HG03558 (cell line): ENCODE results near the gene SH3RF2.
A peak's percentile ranks its signal among the peaks of the same experiment; 100 is the strongest.
"Not testable (repeated sequence)": the region's sequence is repeated elsewhere in the genome, so short reads cannot be mapped to it uniquely, and the experiment has no call there.

Source experiments
- ATAC-seq: cut with Tn5 transposase; IDR thresholded peaks from one replicate; pipeline ENCODE4 v1.9.1; 2021; ENCODE audit warnings: moderate number of reproducible peaks; ENCODE audit not compliant: unreplicated experiment; ENCODE audit errors: extremely low read depth

Gene SH3RF2

DNA sequence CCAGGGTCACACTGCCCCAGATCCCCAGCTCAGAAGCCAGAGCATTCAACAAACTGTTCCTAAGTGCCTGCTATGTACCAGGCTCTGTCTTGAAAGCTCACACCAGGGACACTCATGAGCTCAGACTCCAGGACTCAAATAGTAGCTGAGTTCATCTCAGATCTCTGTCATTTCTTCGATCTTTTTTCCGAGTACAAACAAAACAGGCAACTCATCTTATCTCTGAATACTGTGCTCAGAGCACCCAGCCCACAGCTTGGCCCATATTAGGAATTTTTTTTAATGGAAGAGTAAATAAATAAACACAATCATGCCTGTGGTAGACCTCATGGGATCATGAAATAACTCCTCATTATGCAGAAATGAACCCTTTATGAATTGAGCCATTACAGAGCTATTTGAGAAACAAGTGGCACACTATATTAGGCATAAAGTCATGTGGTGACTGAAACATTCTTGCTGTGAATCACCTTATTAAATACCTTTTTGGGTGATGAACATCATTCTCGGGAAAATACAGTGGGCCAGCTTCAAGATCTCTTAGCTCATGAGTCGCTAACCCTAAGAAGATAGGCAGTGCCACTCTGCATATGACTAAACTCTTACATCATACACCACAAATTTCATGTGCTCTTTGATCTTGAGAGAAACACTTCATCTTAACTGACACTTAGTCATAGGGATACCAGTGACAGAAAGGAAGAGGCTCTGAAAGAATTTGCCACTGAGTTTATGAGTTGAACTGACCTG, 9.9 kb downstream of the SH3RF2 start:
- ATAC-seq = peak; percentile 97

DNA sequence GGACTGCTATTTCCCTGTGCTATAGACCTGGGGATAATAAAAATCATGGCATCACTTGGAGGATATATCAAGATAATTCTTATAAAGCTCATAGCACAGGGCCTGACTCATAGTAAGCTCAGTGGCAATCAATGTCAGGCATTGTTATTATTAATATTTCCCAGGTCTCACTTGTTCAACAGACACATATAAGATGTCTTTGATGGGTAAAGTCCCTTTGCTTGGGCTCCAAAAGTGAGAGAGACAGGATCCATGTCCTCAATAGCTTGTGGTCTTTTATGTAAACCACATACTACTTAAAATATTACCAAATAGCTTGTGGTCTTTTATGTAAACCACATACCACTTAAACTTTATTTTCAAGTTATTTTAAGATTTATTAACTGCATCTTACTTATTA, 11.2 kb downstream of the SH3RF2 start:
- ATAC-seq = no peak

- ATAC-seq = no peak
Measured at GRCh38 chr5:145948047-145948446, 11.7 kb downstream of the SH3RF2 start.

- no peak for ATAC-seq
Measured at GRCh38 chr5:145948921-145949320, 12.5 kb downstream of the SH3RF2 start.

DNA sequence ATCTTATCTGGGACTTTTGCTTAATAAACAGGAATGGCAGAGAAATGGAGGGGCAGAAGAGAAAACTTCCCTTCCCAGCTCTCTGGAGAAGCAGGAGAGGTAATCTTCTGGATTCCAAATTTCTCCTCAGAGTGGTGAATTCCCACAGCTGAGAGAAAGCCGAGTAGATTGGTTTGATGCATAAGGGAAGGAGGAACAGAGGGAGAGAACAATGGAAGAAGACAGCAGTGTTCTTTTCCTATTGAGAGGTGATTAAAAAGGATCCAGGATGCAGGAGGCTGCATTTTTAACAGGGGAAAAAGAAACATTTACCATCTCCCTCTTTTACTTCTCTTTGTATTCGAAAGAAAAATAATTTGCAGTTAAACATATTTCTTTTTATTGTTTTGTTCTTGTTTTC, 13.1 kb downstream of the SH3RF2 start:
- no peak for ATAC-seq

- ATAC-seq = no peak
Measured at GRCh38 chr5:145951071-145951470, 14.7 kb downstream of the SH3RF2 start.

- no peak for ATAC-seq
Measured at GRCh38 chr5:145953202-145953601, 16.8 kb downstream of the SH3RF2 start.

DNA sequence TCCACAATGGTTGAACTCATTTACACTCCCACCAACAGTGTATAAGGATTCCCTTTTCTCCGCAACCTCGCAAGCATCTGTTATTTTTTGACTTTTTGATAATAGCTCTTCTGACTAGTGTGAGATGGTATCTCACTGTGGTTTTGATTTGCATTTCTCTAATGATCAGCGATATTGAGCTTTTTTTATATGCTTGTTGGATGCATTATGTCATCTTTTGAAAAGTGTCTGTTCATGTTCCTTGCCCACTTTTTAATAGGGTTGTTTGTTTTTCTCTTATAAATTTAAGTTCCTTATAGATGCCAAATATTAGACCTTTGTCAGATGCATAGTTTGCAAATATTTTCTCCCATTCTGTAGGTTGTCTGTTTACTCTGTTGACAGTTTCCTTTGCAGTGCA, 17.8 kb downstream of the SH3RF2 start:
- not testable (repeated sequence) for ATAC-seq

DNA sequence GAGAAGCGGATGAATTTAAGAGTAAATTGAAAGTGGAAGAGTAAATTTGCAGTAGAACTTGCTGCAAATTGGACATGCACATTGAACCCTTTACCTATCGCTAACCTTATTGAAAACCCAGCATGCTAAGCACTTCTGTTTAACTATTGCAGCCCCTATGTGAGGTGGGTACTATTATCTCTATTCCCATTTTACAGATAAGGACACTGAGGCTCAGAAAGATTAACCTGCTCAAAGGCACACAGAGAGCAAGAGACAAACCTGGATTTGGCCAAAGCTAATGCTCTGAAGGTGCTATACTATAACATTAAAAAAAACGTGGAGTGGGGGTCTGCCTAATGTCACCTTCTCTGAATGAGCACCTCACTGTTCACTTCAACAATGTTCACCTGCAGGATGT, 21.0 kb downstream of the SH3RF2 start:
- ATAC-seq = no peak

DNA sequence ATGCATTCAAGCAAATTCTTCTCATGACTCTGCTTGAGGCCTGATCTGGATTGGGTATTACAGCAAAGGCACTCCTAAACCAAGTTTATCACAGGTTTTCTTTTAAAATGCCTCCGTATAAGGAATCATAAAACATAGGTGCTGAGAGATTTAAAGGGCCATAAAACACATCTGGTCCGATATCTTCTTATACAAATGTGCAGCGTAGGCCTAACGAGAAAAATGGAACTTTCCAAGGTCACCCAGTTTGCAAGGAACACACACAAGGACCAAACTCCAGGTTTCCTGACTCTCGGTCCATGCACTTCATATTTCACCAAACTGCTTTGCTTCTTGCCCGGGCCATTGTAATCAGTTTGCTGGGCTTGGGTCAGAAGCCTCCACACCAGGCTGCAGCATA, 22.1 kb downstream of the SH3RF2 start:
- ATAC-seq = no peak

DNA sequence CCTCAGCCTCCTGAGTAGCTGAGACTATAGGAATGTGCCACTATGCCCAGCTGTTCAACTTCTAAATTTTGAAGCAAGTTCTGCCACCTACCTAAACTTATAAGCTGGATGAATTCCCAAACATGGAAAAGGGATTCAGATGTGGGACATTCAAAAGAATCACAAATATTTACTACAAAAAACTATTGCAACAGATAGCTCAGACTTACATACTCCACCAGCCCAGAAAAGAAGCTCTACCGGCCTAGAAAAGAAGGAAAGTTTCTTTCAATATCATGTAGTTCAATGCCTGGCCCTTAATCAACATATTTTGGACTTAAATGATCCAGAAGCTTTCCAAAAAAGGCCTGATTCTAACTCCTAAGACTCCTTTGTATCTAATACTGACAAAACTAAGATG, 23.8 kb downstream of the SH3RF2 start:
- ATAC-seq = no peak

- no peak for ATAC-seq
Measured at GRCh38 chr5:145960848-145961600, 24.6 kb downstream of the SH3RF2 start.

DNA sequence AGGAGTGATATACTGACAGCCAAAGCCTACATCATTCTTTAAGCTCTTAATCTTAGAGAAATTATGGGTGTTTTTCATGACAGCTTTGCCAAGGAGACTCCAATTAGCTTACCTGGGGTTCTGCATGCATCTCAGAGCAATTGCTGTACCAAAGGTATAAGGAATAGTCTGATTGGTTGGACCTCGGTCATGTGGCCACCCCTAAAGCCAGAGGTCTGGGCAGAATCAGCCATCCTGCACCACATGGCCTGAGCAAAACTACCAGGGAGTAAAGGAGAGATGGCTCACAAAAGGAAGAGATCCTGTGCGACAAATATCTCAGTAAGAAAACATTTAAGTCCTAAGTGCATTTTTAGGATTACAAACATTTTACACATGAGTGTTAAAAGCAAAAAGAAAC, 25.6 kb downstream of the SH3RF2 start:
- no peak for ATAC-seq

- ATAC-seq = not testable (repeated sequence)
Measured at GRCh38 chr5:145964008-145964407, 27.6 kb downstream of the SH3RF2 start.

GRCh38 chr5:145965804-145966203, 29.4 kb downstream of the SH3RF2 start:
- ATAC-seq = no peak

DNA sequence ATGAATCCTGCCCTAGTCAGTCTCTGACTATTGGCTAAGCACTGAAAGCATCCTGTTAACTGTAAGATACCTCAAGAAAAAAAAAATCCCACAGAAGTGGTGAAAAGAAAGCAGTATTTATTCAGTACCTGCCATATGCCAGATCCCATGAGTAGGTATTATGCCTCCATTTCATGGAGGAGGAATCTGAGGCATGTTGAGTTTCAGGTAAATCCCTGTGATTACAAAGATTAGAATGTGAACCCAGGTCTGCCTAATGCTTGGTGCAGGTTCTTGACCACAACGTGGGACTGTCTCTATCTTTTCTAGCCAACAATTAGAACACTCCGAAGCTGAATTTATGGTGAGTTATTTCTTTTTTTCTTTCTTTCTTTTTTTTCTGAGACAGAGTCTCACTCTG, 30.9 kb downstream of the SH3RF2 start:
- ATAC-seq = no peak

DNA sequence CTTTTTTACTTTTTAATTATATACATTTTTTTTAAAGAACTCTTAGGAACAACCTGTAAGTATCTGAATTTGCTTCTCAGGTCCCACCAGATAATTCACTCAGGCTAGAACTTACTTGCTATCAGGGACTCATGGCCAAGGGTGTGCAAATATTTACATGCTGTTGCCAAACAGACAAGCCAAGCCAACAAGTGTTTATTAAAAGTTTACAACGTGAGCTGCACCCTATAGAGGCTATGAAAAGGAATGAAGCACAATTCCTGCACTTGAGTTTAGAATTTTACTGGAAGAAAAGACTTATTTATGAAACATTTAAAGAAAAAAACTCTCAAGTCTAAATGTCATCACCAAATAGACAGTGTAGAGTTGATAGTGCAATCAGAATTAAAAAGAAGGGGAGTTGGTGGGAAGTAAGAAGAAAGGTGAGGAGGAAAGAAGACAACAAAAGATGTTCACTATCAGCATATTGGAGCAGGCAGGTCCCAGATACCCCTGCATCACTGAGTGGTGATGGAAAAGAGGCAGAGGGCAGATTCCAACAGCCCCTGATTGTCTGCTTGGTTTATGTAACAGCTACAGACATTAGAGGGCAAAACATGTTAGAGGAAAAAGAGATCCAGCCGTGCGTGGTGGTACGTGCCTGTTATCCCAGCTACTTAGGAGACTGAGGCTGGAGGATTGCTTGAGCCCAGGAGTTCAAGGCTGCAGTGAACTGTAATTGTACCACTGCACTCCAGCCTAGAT, 32.8 kb downstream of the SH3RF2 start:
- no peak for ATAC-seq

DNA sequence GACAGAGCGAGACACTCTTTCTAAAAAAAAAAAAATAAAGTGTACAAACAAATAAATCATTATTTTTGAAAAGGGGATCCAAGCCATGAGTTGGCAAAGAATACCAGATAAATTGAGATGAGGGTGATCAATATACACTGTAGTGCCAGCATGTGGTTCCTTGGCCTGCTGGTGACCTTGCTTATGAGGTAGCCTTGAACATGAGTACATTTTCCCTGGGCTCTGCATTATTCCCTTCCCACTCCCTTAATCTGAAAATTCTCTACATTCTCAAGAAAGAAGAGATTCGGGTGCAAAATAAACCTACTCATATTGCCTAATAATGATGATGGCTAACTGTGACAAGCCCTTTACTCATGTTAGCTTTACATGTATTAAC, 33.3 kb downstream of the SH3RF2 start:
- no peak for ATAC-seq

- no peak for ATAC-seq
Measured at GRCh38 chr5:145971108-145971507, 34.7 kb downstream of the SH3RF2 start.

GRCh38 chr5:145971701-145972100, 35.3 kb downstream of the SH3RF2 start:
- ATAC-seq = no peak

GRCh38 chr5:145975001-145975360, 38.6 kb downstream of the SH3RF2 start:
- no peak for ATAC-seq
